ENCODE data around the gene ADRA2B. TPM values are rescaled to one million over a fixed set of nuclear protein-coding genes. Genes with fewer than 3 reads are reported as not detected.
"Not testable (repeated sequence)": the region's sequence is repeated elsewhere in the genome, so short reads cannot be mapped to it uniquely, and the experiment has no call there.

ADRA2B gene
- total RNA-seq, 2 donors from 2014 or later = 0.47 to 0.61 TPM

- DNase-seq (ENCODE audit: low spot score in 2 of 2) (peak in 1 of 2 donors; percentile 33), ATAC-seq (no peak)
- Mint-ChIP-seq H3K27ac (no peak overlapping the region), H3K36me3 (no peaks in the 10 kb centered on the region), H3K9me3 (no peaks in the 10 kb centered on the region)
Measured at GRCh38 chr2:96091711-96092572, 24.4 kb downstream of the ADRA2B start.

- no peaks in the 10 kb centered on the region for H3K9me3 Mint-ChIP-seq
- no peak for ATAC-seq
- H3K36me3 Mint-ChIP-seq = no peaks in the 10 kb centered on the region
- peak in 1 of 2 donors; percentile 40 for DNase-seq (ENCODE audit: low spot score in 2 of 2)
- no peak overlapping the region for H3K27ac Mint-ChIP-seq
Measured at GRCh38 chr2:96091141-96091710, 25.1 kb downstream of the ADRA2B start.

GRCh38 chr2:96090196-96090926 is 26.0 kb downstream of the ADRA2B start:
- no peak for ATAC-seq
- no peak overlapping the region for H3K27ac Mint-ChIP-seq

GRCh38 chr2:96089356-96090195 is 26.8 kb downstream of the ADRA2B start:
- no peaks in the 10 kb centered on the region for H3K36me3 Mint-ChIP-seq
- no peak overlapping the region for H3K27ac Mint-ChIP-seq
- H3K9me3 Mint-ChIP-seq = no peaks in the 10 kb centered on the region
- peak in 1 of 2 donors; percentile 47 for DNase-seq (ENCODE audit: low spot score in 2 of 2)
- ATAC-seq = no peak

More at GRCh38 chr2:96090196-96090926, 26.0 kb downstream of the ADRA2B start:
- Mint-ChIP-seq H3K36me3 (no peaks in the 10 kb centered on the region), H3K9me3 (no peaks in the 10 kb centered on the region)
- DNase-seq (ENCODE audit: low spot score in 2 of 2) = no peak

- ATAC-seq (no peak), DNase-seq (ENCODE audit: low spot score in 2 of 2) (no peak)
- H3K27ac Mint-ChIP-seq = no peak overlapping the region
- no peaks in the 10 kb centered on the region for H3K36me3 Mint-ChIP-seq
- H3K9me3 Mint-ChIP-seq = no peaks in the 10 kb centered on the region
Measured at GRCh38 chr2:96088340-96089335, 27.7 kb downstream of the ADRA2B start.

GRCh38 chr2:96087130-96087529 is 29.2 kb downstream of the ADRA2B start:
- Mint-ChIP-seq H3K27ac (no peak overlapping the region), H3K36me3 (no peaks in the 10 kb centered on the region), H3K9me3 (no peaks in the 10 kb centered on the region)
- no peak for DNase-seq (ENCODE audit: low spot score in 2 of 2)
- ATAC-seq = no peak

GRCh38 chr2:96085541-96086355 is 30.6 kb downstream of the ADRA2B start:
- Mint-ChIP-seq H3K9me3 (no peaks in the 10 kb centered on the region), H3K36me3 (no peaks in the 10 kb centered on the region)

GRCh38 chr2:96084858-96085518 is 31.4 kb downstream of the ADRA2B start:
- ATAC-seq, H3K36me3 Mint-ChIP-seq, H3K27ac Mint-ChIP-seq, H3K9me3 Mint-ChIP-seq: not testable (repeated sequence)
- DNase-seq (ENCODE audit: low spot score in 2 of 2) = peak in 1 of 2 donors; percentile 37

More at GRCh38 chr2:96085541-96086355, 30.6 kb downstream of the ADRA2B start:
- ATAC-seq (no peak), DNase-seq (ENCODE audit: low spot score in 2 of 2) (peak in 1 of 2 donors; percentile 44)
- H3K27ac Mint-ChIP-seq = no peak overlapping the region

- no peak overlapping the region for H3K27ac Mint-ChIP-seq
- H3K36me3 Mint-ChIP-seq = no peaks in the 10 kb centered on the region
- ATAC-seq (no peak), DNase-seq (ENCODE audit: low spot score in 2 of 2) (peak in 1 of 2 donors; percentile 41)
- H3K9me3 Mint-ChIP-seq = no peaks in the 10 kb centered on the region
Measured at GRCh38 chr2:96083989-96084857, 32.1 kb downstream of the ADRA2B start.

GRCh38 chr2:96083064-96083939 is 33.1 kb downstream of the ADRA2B start:
- DNase-seq (ENCODE audit: low spot score in 2 of 2) (peak in 1 of 2 donors; percentile 52), ATAC-seq (no peak)
- Mint-ChIP-seq H3K27ac (no peak overlapping the region), H3K36me3 (no peaks in the 10 kb centered on the region), H3K9me3 (no peaks in the 10 kb centered on the region)

GRCh38 chr2:96082211-96083063 is 33.9 kb downstream of the ADRA2B start:
- no peak overlapping the region for H3K27ac Mint-ChIP-seq
- DNase-seq (ENCODE audit: low spot score in 2 of 2) = peak in 1 of 2 donors; percentile 30
- no peaks in the 10 kb centered on the region for H3K36me3 Mint-ChIP-seq
- H3K9me3 Mint-ChIP-seq = no peaks in the 10 kb centered on the region
- ATAC-seq = no peak

- Mint-ChIP-seq H3K27ac (no peak overlapping the region), H3K36me3 (no peaks in the 10 kb centered on the region), H3K9me3 (peaks cover 2 to 3% of the 10 kb centered on the region in 2 donors)
- DNase-seq (ENCODE audit: low spot score in 2 of 2) (no peak), ATAC-seq (no peak)
Measured at GRCh38 chr2:96081042-96081441, 35.3 kb downstream of the ADRA2B start.
